ENCODE measurements around the gene SLC30A3. TPM values are rescaled to one million over a fixed set of nuclear protein-coding genes. Genes with fewer than 3 reads are reported as not detected.

SLC30A3 gene
- polyA plus RNA-seq, 1 donor from 2014 or later: not detected

- H3K9me2 ChIP-seq (ENCODE audit: insufficient read depth, low read length): no peaks in the 10 kb centered on the region
- H3K27ac ChIP-seq (ENCODE audit: low read length): peak overlapping the region; percentile 95
- H3K27me3 ChIP-seq (ENCODE audit: insufficient read depth, low read depth, low read length): no peaks in the 10 kb centered on the region
- no peaks in the 10 kb centered on the region for H3K36me3 ChIP-seq (ENCODE audit: insufficient read depth, low read length)
- peak overlapping the region; percentile 96 for H3K4me3 ChIP-seq (ENCODE audit: low read length)
- H3K9me3 ChIP-seq (ENCODE audit: low read length): no peaks in the 10 kb centered on the region
- peaks cover 5% of the 10 kb centered on the region for H3K79me2 ChIP-seq (replicated peaks; ENCODE audit: insufficient read depth, low read length)
- peak overlapping the region; percentile 92 for H2AFZ ChIP-seq (ENCODE audit: low read depth, low read length)
- H4K20me1 ChIP-seq (ENCODE audit: insufficient read depth): no peaks in the 10 kb centered on the region
- H3K4me2 ChIP-seq (ENCODE audit: low read length): peak overlapping the region; percentile 62
- peaks cover 10% of the 10 kb centered on the region for H3F3A ChIP-seq (ENCODE audit: insufficient read depth, low read length, poor library complexity, severe bottlenecking)
- TF ChIP-seq EZH2 (IDR thresholded peaks at IDR 0.05; ENCODE audit: borderline replicate concordance, insufficient read depth, low read length, poor library complexity, severe bottlenecking) (no peak), SMC3 (conservative IDR thresholded peaks at IDR 0.05; ENCODE audit: poor library complexity) (no peak), POLR2AphosphoS5 (IDR thresholded peaks at IDR 0.05) (no peak), EP300 (conservative IDR thresholded peaks at IDR 0.05; ENCODE audit: poor library complexity, severe bottlenecking) (no peak), RAD21 (conservative IDR thresholded peaks at IDR 0.05) (no peak), TAF1 (IDR thresholded peaks at IDR 0.05; ENCODE audit: low read depth) (no peak), REST (IDR thresholded peaks at IDR 0.05; ENCODE audit: borderline replicate concordance) (no peak), MXI1 (conservative IDR thresholded peaks at IDR 0.05; ENCODE audit: poor library complexity, severe bottlenecking) (no peak)
- TF ChIP-seq, protein P1, sequence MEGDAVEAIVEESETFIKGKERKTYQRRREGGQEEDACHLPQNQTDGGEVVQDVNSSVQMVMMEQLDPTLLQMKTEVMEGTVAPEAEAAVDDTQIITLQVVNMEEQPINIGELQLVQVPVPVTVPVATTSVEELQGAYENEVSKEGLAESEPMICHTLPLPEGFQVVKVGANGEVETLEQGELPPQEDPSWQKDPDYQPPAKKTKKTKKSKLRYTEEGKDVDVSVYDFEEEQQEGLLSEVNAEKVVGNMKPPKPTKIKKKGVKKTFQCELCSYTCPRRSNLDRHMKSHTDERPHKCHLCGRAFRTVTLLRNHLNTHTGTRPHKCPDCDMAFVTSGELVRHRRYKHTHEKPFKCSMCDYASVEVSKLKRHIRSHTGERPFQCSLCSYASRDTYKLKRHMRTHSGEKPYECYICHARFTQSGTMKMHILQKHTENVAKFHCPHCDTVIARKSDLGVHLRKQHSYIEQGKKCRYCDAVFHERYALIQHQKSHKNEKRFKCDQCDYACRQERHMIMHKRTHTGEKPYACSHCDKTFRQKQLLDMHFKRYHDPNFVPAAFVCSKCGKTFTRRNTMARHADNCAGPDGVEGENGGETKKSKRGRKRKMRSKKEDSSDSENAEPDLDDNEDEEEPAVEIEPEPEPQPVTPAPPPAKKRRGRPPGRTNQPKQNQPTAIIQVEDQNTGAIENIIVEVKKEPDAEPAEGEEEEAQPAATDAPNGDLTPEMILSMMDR (IDR thresholded peaks at IDR 0.05; ENCODE audit: poor library complexity, severe bottlenecking): no peak
- peak overlapping the region; percentile 97 for H3K9ac ChIP-seq (ENCODE audit: low read length)
Observed at GRCh38 chr2:27212626-27213471, 50.0 kb downstream of the SLC30A3 start.

- H3K9ac ChIP-seq (ENCODE audit: low read length): peak within 1 kb of the TSS; percentile 97
- peak within 1 kb of the TSS; percentile 92 for H2AFZ ChIP-seq (ENCODE audit: low read depth, low read length)
- no peaks in the 10 kb centered on the region for H3K36me3 ChIP-seq (ENCODE audit: insufficient read depth, low read length)
- H3F3A ChIP-seq (ENCODE audit: insufficient read depth, low read length, poor library complexity, severe bottlenecking): peaks cover 10% of the 10 kb centered on the region
- no peaks in the 10 kb centered on the region for H3K9me2 ChIP-seq (ENCODE audit: insufficient read depth, low read length)
- TF ChIP-seq EZH2 (IDR thresholded peaks at IDR 0.05; ENCODE audit: borderline replicate concordance, insufficient read depth, low read length, poor library complexity, severe bottlenecking): no peak
- peak; percentile 87 for TF ChIP-seq POLR2AphosphoS5 (IDR thresholded peaks at IDR 0.05)
- TF ChIP-seq RAD21 (conservative IDR thresholded peaks at IDR 0.05): no peak
- TF ChIP-seq TAF1 (IDR thresholded peaks at IDR 0.05; ENCODE audit: low read depth): peak; percentile 97
- TF ChIP-seq, protein P1 (IDR thresholded peaks at IDR 0.05; ENCODE audit: poor library complexity, severe bottlenecking): peak; percentile 17
- TF ChIP-seq EP300 (conservative IDR thresholded peaks at IDR 0.05; ENCODE audit: poor library complexity, severe bottlenecking): peak; percentile 47
- TF ChIP-seq MXI1 (conservative IDR thresholded peaks at IDR 0.05; ENCODE audit: poor library complexity, severe bottlenecking): peak; percentile 73
- no peak for TF ChIP-seq SMC3 (conservative IDR thresholded peaks at IDR 0.05; ENCODE audit: poor library complexity)
- TF ChIP-seq REST (IDR thresholded peaks at IDR 0.05; ENCODE audit: borderline replicate concordance): peak; percentile 91
- no peaks in the 10 kb centered on the region for H4K20me1 ChIP-seq (ENCODE audit: insufficient read depth)
- peak within 1 kb of the TSS; percentile 86 for H3K4me2 ChIP-seq (ENCODE audit: low read length)
- H3K27ac ChIP-seq (ENCODE audit: low read length): peak within 1 kb of the TSS; percentile 95
- no peaks in the 10 kb centered on the region for H3K27me3 ChIP-seq (ENCODE audit: insufficient read depth, low read depth, low read length)
- peak within 1 kb of the TSS; percentile 96 for H3K4me3 ChIP-seq (ENCODE audit: low read length)
- H3K9me3 ChIP-seq (ENCODE audit: low read length): no peaks in the 10 kb centered on the region
- peaks cover 5% of the 10 kb centered on the region for H3K79me2 ChIP-seq (replicated peaks; ENCODE audit: insufficient read depth, low read length)
Observed at GRCh38 chr2:27211943-27212625, 50.8 kb downstream of the SLC30A3 start, which contains the start of the genes ATRAID and SLC5A6. ATRAID (plus strand) TSS chr2:27212041; CDS start chr2:27212369, 328 bp downstream. SLC5A6 (minus strand) TSS chr2:27212268; CDS start chr2:27207650, 4,618 bp downstream.

All from neural cell (in vitro differentiated cells).